ENCODE measurements around the gene TERT. TPM values are rescaled to one million over a fixed set of nuclear protein-coding genes. Genes with fewer than 3 reads are reported as not detected.

The TERT gene
- polyA plus RNA-seq, 2 of the 4 experiments (the other 2 are of a cell fraction) = 1.1 to 4.0 TPM

DNA sequence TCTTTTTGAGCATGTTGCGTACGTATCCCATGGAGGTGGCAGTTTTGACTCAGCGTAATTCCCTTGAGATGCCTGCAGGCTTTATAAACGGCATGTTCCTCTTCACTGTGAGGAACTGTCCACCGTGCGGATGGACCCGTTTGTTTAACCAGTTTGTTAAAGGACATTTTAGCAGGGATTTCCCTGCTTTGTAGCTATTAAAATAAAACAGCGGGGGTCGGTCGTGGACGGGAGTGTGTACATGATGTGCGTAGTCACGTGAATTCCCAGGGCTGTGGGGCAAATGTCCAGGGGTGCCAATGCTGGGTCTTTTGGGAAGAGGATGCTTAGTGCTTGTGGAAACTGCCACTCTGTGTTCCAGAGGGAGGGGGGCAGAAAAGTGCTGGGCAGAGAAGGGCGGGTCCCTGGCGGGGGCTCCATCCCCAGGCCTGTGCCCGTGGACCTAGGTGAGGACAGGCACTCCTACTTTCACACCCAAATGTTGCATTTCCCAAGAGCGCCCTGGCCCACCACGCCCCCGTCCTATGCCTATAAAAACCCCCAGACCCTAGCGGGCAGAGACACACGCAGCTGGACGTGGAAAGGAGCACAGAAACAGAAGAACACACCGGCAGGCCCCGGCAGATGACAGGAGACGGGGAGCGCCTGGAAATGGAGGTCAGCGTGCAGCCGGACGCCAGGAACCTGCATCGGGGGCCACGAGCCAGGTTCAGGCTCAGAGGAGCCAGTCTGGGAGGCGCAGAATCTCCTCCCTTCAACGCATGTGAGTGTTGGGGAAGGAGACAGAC lies 4.0 kb upstream of the TERT start:
- TF ChIP-seq CBX8 (IDR thresholded peaks at IDR 0.05) = no peak
- TF ChIP-seq EHF (CRISPR knock-in tag; IDR thresholded peaks at IDR 0.05) = no peak
- TF ChIP-seq NPAS2 (CRISPR knock-in tag; IDR thresholded peaks at IDR 0.05; ENCODE audit: borderline replicate concordance) = no peak
- TF ChIP-seq, protein P1, sequence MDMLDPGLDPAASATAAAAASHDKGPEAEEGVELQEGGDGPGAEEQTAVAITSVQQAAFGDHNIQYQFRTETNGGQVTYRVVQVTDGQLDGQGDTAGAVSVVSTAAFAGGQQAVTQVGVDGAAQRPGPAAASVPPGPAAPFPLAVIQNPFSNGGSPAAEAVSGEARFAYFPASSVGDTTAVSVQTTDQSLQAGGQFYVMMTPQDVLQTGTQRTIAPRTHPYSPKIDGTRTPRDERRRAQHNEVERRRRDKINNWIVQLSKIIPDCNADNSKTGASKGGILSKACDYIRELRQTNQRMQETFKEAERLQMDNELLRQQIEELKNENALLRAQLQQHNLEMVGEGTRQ (IDR thresholded peaks at IDR 0.05) = no peak
- TF ChIP-seq, protein P2, sequence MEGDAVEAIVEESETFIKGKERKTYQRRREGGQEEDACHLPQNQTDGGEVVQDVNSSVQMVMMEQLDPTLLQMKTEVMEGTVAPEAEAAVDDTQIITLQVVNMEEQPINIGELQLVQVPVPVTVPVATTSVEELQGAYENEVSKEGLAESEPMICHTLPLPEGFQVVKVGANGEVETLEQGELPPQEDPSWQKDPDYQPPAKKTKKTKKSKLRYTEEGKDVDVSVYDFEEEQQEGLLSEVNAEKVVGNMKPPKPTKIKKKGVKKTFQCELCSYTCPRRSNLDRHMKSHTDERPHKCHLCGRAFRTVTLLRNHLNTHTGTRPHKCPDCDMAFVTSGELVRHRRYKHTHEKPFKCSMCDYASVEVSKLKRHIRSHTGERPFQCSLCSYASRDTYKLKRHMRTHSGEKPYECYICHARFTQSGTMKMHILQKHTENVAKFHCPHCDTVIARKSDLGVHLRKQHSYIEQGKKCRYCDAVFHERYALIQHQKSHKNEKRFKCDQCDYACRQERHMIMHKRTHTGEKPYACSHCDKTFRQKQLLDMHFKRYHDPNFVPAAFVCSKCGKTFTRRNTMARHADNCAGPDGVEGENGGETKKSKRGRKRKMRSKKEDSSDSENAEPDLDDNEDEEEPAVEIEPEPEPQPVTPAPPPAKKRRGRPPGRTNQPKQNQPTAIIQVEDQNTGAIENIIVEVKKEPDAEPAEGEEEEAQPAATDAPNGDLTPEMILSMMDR (IDR thresholded peaks at IDR 0.05) = no peak
- no peak for TF ChIP-seq FOSL2 (IDR thresholded peaks at IDR 0.05)
- TF ChIP-seq FOSL2 (CRISPR knock-in tag; IDR thresholded peaks at IDR 0.05) = no peak
- no peak for TF ChIP-seq RNF2 (IDR thresholded peaks at IDR 0.05; ENCODE audit: borderline replicate concordance, low read depth)
- TF ChIP-seq TFCP2L1 (CRISPR knock-in tag; IDR thresholded peaks at IDR 0.05) = no peak
- TF ChIP-seq, protein P3, sequence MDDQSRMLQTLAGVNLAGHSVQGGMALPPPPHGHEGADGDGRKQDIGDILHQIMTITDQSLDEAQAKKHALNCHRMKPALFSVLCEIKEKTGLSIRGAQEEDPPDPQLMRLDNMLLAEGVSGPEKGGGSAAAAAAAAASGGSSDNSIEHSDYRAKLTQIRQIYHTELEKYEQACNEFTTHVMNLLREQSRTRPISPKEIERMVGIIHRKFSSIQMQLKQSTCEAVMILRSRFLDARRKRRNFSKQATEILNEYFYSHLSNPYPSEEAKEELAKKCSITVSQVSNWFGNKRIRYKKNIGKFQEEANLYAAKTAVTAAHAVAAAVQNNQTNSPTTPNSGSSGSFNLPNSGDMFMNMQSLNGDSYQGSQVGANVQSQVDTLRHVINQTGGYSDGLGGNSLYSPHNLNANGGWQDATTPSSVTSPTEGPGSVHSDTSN (IDR thresholded peaks at IDR 0.05) = no peak
- TF ChIP-seq CBX2 (IDR thresholded peaks at IDR 0.05; ENCODE audit: borderline replicate concordance, low read depth) = no peak
- TF ChIP-seq HEYL (CRISPR knock-in tag; IDR thresholded peaks at IDR 0.05) = no peak
- TF ChIP-seq SREBF2 (IDR thresholded peaks at IDR 0.05) = no peak
- TF ChIP-seq CHD4 (IDR thresholded peaks at IDR 0.05; ENCODE audit: borderline replicate concordance) = no peak
- TF ChIP-seq GATA3 (IDR thresholded peaks at IDR 0.05; ENCODE audit: borderline replicate concordance) = no peak
- TF ChIP-seq CHD2 (IDR thresholded peaks at IDR 0.05; ENCODE audit: low read length, partially characterized antibody) = no peak
- Histone ChIP-seq H3K4me2 (no peak overlapping the region), H3K27ac (no peak overlapping the region), H3K4me3 (no peak overlapping the region), H3K4me1 (peaks cover 8% of the 10 kb centered on the region; the same call in 1 of the 3 replicates), H3K9me3 (peaks cover 8% of the 10 kb centered on the region; the same call in 1 of the 3 replicates)
- DNase-seq (ENCODE audit: low read depth in 1 of 2, low spot score in 1 of 2) (no peak), ATAC-seq (no peak), FAIRE-seq (no peak)
- WGBS (ENCODE audit: missing lambda C conversion rate) = 87% methylated on average over 33 of the region's 33 CpGs
- CTCF ChIA-PET = interaction anchor here (1.3 kb wide), 1 partner anchor 10 kb away, joined by 3 read pairs; no protein-coding TSS in a partner anchor
- POLR2A ChIA-PET = no interaction called here

DNA sequence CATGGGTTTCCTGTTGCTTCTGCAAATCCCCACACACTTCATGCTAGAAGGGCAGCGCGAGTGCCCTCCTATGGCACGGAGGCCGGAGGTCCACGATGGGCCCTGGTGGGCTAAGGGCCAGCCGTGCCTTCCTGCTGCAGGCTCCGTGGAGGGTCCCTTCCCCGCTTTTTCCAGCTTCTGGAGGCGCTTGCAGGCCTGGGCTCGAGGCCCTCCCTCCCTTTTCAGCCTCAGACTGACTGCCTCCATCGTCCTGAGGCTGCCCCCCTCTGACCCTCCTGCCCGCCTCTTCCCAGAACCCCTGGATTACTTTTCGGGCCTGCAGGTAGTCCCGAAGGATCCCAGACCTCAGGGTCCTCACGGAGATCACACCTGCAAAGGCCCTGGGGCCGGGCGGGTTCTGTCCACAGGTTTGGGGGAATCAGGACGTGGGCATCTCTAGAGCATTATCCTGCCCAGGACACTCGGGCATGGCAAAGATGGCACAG lies 3.2 kb upstream of the TERT start:
- ChIA-PET POLR2A (no interaction called here), CTCF (interaction anchor here (1.3 kb wide), 1 partner anchor 11 kb away, joined by 3 read pairs; no protein-coding TSS in a partner anchor)
- Histone ChIP-seq H3K4me3 (no peak overlapping the region), H3K27ac (no peak overlapping the region), H3K4me1 (peaks cover 8% of the 10 kb centered on the region; the same call in 1 of the 3 replicates), H3K4me2 (no peak overlapping the region), H3K9me3 (peaks cover 4% of the 10 kb centered on the region; the same call in 1 of the 3 replicates)
- TF ChIP-seq MYC (IDR thresholded peaks at IDR 0.05; ENCODE audit: borderline replicate concordance, low read length) (no peak), ZFP36 (IDR thresholded peaks at IDR 0.05; ENCODE audit: borderline replicate concordance, partially characterized antibody) (no peak), MAZ (IDR thresholded peaks at IDR 0.05; ENCODE audit: borderline replicate concordance, low read depth, low read length) (no peak), POLR2A (IDR thresholded peaks at IDR 0.05; ENCODE audit: low read length) (no peak), CBX8 (IDR thresholded peaks at IDR 0.05) (no peak), TP53 (CRISPR knock-in tag; IDR thresholded peaks at IDR 0.05) (no peak), CHD4 (IDR thresholded peaks at IDR 0.05; ENCODE audit: borderline replicate concordance) (no peak), POLR2AphosphoS2 (conservative IDR thresholded peaks at IDR 0.05; ENCODE audit: low read length) (no peak), FOXS1 (CRISPR knock-in tag; IDR thresholded peaks at IDR 0.05) (no peak), KDM5A (IDR thresholded peaks at IDR 0.05) (no peak), HOXA7 (CRISPR knock-in tag; IDR thresholded peaks at IDR 0.05) (no peak), EHF (CRISPR knock-in tag; IDR thresholded peaks at IDR 0.05) (no peak)
- TF ChIP-seq, protein P4, sequence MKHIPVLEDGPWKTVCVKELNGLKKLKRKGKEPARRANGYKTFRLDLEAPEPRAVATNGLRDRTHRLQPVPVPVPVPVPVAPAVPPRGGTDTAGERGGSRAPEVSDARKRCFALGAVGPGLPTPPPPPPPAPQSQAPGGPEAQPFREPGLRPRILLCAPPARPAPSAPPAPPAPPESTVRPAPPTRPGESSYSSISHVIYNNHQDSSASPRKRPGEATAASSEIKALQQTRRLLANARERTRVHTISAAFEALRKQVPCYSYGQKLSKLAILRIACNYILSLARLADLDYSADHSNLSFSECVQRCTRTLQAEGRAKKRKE (CRISPR knock-in tag; IDR thresholded peaks at IDR 0.05; ENCODE audit: low read depth) = no peak
- TF ChIP-seq, protein P3 (IDR thresholded peaks at IDR 0.05) = no peak
- TF ChIP-seq, protein P5, sequence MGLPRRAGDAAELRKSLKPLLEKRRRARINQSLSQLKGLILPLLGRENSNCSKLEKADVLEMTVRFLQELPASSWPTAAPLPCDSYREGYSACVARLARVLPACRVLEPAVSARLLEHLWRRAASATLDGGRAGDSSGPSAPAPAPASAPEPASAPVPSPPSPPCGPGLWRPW (IDR thresholded peaks at IDR 0.05) = no peak
- 83% methylated on average over 19 of the region's 19 CpGs for WGBS (ENCODE audit: missing lambda C conversion rate)
- ATAC-seq (no peak), DNase-seq (ENCODE audit: low read depth in 1 of 2, low spot score in 1 of 2) (no peak), FAIRE-seq (no peak)
